Measurements from ENCODE around the gene TOMM40L. TPM values are rescaled to one million over a fixed set of nuclear protein-coding genes. Genes with fewer than 3 reads are reported as not detected.

TOMM40L gene
- total RNA-seq (2021; ENCODE audit: unreplicated experiment): 9.2 TPM
- 9.7 TPM for polyA plus RNA-seq (2012; ENCODE audit: insufficient read length)
- Bru-seq, nascent RNA: percentile 63 among the genes with signal in this experiment
- BruChase-seq, experiment 1, labeled RNA remaining after a 2-hour chase: percentile 67 among the genes with signal in this experiment
- percentile 72 among the genes with signal in this experiment for BruChase-seq, experiment 2, labeled RNA remaining after a 6-hour chase
- long read RNA-seq, partial matches to known transcripts: 0 of 8 reads
- long read RNA-seq, other reads (novel, unspliced or antisense): 3 of 8 reads

DNA sequence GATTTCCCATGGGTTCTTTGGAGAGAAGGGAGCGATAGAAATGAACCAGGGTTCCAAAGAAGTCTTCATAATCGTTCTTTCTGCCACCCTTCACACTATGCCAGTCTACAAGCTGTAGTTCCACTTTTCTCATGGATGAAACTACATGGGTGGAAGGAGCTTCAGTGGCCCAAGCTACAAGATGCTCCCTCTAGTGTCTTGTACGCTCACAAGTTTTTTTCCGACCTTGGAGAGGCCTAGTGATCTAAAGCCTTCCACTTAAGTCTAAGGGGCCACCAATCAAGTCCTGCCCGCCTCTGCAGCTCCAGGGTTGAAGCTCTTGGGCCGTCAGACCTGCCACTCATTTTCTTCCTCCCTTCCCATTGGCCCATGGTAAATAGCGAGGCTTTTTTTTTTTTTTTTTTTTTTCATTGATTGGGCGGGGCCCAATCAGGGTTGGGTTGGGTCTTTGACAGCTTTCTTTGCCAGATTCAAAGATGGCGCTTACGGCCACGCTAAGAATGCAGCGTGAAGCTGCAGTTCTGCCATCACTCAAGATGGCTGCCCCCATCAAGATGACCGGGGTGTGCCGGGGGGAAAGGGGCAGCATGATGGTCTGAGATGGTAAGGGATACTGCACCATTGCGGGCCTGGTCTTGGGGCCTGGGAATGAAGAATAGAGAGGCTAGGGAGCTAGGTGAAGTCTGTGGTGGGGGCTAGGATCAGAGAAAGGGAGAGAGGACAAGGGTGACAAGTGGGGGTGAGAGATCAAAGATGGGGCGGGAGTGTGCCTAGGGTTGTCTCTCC lies at the start of gene TOMM40L:
Gene TOMM40L, plus strand, starts transcription at position 527 of the 786 bp plus-strand sequence. CDS start 430 bp downstream, outside the sequence.
- H3K36me3 ChIP-seq (ENCODE audit: control insufficient read depth, insufficient read depth, low read length): peaks cover 2% of the 10 kb centered on the region; the same call in 1 of the 2 replicates
- CTCF ChIA-PET: interaction anchor here (0.5 to 2.5 kb wide), 10 partner anchors 33 to 1038 kb away, joined by 3 to 30 read pairs (median 10); no protein-coding TSS in a partner anchor
- TF ChIP-seq POLR2AphosphoS5 (IDR thresholded peaks at IDR 0.05; ENCODE audit: low read depth, low read length) (0 out of 2 replicates have a peak, but pooled peaks have one; percentile 36), TCF7L2 (IDR thresholded peaks at IDR 0.05; ENCODE audit: low read depth, low read length) (peak; percentile 55; the same call in 1 of the 2 replicates), SIN3A (IDR thresholded peaks at IDR 0.05; ENCODE audit: borderline replicate concordance, insufficient read depth, low read depth, low read length) (no peak)
- TF ChIP-seq, protein P1, sequence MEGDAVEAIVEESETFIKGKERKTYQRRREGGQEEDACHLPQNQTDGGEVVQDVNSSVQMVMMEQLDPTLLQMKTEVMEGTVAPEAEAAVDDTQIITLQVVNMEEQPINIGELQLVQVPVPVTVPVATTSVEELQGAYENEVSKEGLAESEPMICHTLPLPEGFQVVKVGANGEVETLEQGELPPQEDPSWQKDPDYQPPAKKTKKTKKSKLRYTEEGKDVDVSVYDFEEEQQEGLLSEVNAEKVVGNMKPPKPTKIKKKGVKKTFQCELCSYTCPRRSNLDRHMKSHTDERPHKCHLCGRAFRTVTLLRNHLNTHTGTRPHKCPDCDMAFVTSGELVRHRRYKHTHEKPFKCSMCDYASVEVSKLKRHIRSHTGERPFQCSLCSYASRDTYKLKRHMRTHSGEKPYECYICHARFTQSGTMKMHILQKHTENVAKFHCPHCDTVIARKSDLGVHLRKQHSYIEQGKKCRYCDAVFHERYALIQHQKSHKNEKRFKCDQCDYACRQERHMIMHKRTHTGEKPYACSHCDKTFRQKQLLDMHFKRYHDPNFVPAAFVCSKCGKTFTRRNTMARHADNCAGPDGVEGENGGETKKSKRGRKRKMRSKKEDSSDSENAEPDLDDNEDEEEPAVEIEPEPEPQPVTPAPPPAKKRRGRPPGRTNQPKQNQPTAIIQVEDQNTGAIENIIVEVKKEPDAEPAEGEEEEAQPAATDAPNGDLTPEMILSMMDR (IDR thresholded peaks at IDR 0.05): peak; percentile 58; the same call in 1 of the 2 replicates
- ATAC-seq (peak; percentile 92), DNase-seq (ENCODE audit: low read depth, low spot score) (peak; percentile 90)
- peaks cover 19% of the 10 kb centered on the region for H3K4me1 ChIP-seq (ENCODE audit: control insufficient read depth, insufficient read depth, low read length)
- intact Hi-C loops (cut with micrococcal nuclease; ENCODE audit: unreplicated experiment): loop anchor here (5.0 kb wide), 2 partner anchors 67 to 147 kb away; no protein-coding TSS in a partner anchor
- POLR2A ChIA-PET: interaction anchor here (0.6 to 1.6 kb wide), 6 partner anchors 17 to 119 kb away, joined by 3 to 11 read pairs (median 4); partner anchors contain the start of gene NDUFS2
- no TSS peak for BruUV-seq (replicated peaks)
- H3K27ac ChIP-seq (ENCODE audit: low read length): peak within 1 kb of the TSS; percentile 90
- in situ Hi-C loops (cut with HindIII; ENCODE audit: low pct_unique_long_range_greater_than_20kb, low sequenced_read_pairs): no loop called here
- H3K27me3 ChIP-seq (ENCODE audit: control insufficient read depth, insufficient read depth, low read length): no peaks in the 10 kb centered on the region
- H3K4me3 ChIP-seq (ENCODE audit: low read depth in 2 of 2, low read length in 2 of 2): peak within 1 kb of the TSS; percentile 82 to 86
- H3K9me3 ChIP-seq (ENCODE audit: control insufficient read depth, insufficient read depth, low read depth, low read length): no peaks in the 10 kb centered on the region

DNA sequence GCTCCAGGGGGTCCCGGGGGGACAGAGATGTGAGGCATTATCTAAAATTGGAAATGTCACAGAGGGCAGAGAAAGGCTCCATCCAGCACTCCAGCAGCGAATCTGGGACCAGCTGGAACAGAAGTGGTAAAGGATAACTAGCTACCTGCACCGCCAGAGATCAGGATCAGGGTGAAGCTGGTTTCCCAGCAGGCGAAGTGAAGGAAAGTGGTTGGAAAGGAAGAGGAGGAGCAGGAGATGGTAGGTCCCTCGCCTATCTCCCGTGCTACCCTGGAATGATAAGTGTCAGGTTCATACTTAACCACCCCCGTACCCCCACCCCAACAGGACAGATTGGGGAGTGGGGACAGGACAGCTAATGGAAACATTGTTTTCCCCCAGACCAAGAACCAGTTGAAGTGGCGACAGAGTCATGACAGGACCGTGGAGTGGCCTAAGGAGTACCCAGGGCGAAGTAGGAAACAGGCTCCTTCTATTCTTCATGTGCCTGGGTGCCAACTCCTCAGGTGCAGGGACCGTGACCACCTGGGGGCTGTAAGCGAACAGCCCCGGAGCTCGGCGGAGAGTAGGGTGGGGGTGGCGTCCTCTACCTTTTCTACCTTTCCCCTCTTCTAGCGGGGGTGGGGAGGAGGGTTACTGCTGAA lies 49.3 kb upstream of the TOMM40L start:
- Histone ChIP-seq H3K4me3 (ENCODE audit: low read depth in 2 of 2, low read length in 2 of 2) (peak overlapping the region; percentile 82 to 90), H3K36me3 (ENCODE audit: control insufficient read depth, insufficient read depth, low read length) (peaks cover 22% of the 10 kb centered on the region), H3K27ac (ENCODE audit: low read length) (peak overlapping the region; percentile 93), H3K9me3 (ENCODE audit: control insufficient read depth, insufficient read depth, low read depth, low read length) (no peaks in the 10 kb centered on the region), H3K27me3 (ENCODE audit: control insufficient read depth, insufficient read depth, low read length) (no peaks in the 10 kb centered on the region), H3K4me1 (ENCODE audit: control insufficient read depth, insufficient read depth, low read length) (peaks cover 10% of the 10 kb centered on the region)
- intact Hi-C loops (cut with micrococcal nuclease; ENCODE audit: unreplicated experiment) (no loop called here), in situ Hi-C loops (cut with HindIII; ENCODE audit: low pct_unique_long_range_greater_than_20kb, low sequenced_read_pairs) (no loop called here)
- BruUV-seq (replicated peaks): no TSS peak
- DNase-seq (ENCODE audit: low read depth, low spot score) (no peak), ATAC-seq (peak; percentile 8)
- POLR2A ChIA-PET: interaction anchor here (0.5 to 2.0 kb wide), 2 partner anchors 22 to 47 kb away, joined by 5 to 8 read pairs; partner anchors contain the start of gene UFC1
- CTCF ChIA-PET: interaction anchor here (1.5 kb wide), 1 partner anchor 11 kb away, joined by 3 read pairs; the partner anchor contains the start of gene PPOX
- TF ChIP-seq, protein P2, sequence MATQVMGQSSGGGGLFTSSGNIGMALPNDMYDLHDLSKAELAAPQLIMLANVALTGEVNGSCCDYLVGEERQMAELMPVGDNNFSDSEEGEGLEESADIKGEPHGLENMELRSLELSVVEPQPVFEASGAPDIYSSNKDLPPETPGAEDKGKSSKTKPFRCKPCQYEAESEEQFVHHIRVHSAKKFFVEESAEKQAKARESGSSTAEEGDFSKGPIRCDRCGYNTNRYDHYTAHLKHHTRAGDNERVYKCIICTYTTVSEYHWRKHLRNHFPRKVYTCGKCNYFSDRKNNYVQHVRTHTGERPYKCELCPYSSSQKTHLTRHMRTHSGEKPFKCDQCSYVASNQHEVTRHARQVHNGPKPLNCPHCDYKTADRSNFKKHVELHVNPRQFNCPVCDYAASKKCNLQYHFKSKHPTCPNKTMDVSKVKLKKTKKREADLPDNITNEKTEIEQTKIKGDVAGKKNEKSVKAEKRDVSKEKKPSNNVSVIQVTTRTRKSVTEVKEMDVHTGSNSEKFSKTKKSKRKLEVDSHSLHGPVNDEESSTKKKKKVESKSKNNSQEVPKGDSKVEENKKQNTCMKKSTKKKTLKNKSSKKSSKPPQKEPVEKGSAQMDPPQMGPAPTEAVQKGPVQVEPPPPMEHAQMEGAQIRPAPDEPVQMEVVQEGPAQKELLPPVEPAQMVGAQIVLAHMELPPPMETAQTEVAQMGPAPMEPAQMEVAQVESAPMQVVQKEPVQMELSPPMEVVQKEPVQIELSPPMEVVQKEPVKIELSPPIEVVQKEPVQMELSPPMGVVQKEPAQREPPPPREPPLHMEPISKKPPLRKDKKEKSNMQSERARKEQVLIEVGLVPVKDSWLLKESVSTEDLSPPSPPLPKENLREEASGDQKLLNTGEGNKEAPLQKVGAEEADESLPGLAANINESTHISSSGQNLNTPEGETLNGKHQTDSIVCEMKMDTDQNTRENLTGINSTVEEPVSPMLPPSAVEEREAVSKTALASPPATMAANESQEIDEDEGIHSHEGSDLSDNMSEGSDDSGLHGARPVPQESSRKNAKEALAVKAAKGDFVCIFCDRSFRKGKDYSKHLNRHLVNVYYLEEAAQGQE (IDR thresholded peaks at IDR 0.05; ENCODE audit: insufficient read depth in 1 of 2, low read depth in 2 of 2, low read length in 1 of 2): no peak
- TF ChIP-seq SIN3A (IDR thresholded peaks at IDR 0.05; ENCODE audit: borderline replicate concordance, insufficient read depth, low read depth, low read length) (no peak), POLR2AphosphoS5 (IDR thresholded peaks at IDR 0.05; ENCODE audit: low read depth, low read length) (no peak), TCF7L2 (IDR thresholded peaks at IDR 0.05; ENCODE audit: low read depth, low read length) (no peak)
- TF ChIP-seq, protein P1 (IDR thresholded peaks at IDR 0.05): no peak

Measured in Panc1 (cell line).